Left ventricle myocardium inferior (tissue), 1 donor: ENCODE results near the gene PDCD7. TPM values are rescaled to one million over a fixed set of nuclear protein-coding genes. Genes with fewer than 3 reads are reported as not detected.

ENCODE experiments used
- DNase-seq: peaks from one replicate; pipeline ENCODE4 v3.0.0-alpha.2; 2020
- H3K27ac ChIP-seq: fragments of 200-600 bp; replicated peaks from 2 replicates; pipeline ENCODE4 v1.8.0; 2021
- H3K27me3 ChIP-seq: fragments of 200-600 bp; 2 replicates; pipeline ENCODE4 v1.8.0; 2021; ENCODE audit warnings: low read depth
- H3K36me3 ChIP-seq: fragments of 200-600 bp; 2 replicates; pipeline ENCODE4 v1.8.0; 2021
- H3K4me1 ChIP-seq: fragments of 200-600 bp; 2 replicates; pipeline ENCODE4 v1.8.0; 2021
- H3K4me3 ChIP-seq: fragments of 200-600 bp; 2 replicates; pipeline ENCODE4 v1.8.0; 2021; ENCODE audit warnings: mild to moderate bottlenecking, moderate library complexity
- H3K9me3 ChIP-seq: fragments of 200-600 bp; replicated peaks from 2 replicates; pipeline ENCODE4 v1.8.0; 2021
- intact Hi-C: fragments of 100-400 bp; cut with micrococcal nuclease; formaldehyde crosslinking; loops from one replicate; pipeline ENCODE4 v1.11.0; 2022
- total RNA-seq: library from RNA; stranded (reverse); fragmentation: NEBNext Ultra II Directional; extraction: Animal tissue kit (Norgen Biotek cat#: 25700); gene quantifications from one replicate; pipeline ENCODE4 v1.2.1, GENCODE V29; 2021
- TF ChIP-seq, protein P1 (sequence below): fragments of 200-600 bp; IDR thresholded peaks from 2 replicates; pipeline ENCODE4 v1.8.0; 2021; ENCODE audit warnings: antibody characterized with exemption, mild to moderate bottlenecking, borderline replicate concordance
- donor health status: DM: no; HTN: yes; CAD: no; lungs with severe emphysema.

PDCD7 gene
- total RNA-seq, 1 donor from 2014 or later: 14.5 TPM

DNA sequence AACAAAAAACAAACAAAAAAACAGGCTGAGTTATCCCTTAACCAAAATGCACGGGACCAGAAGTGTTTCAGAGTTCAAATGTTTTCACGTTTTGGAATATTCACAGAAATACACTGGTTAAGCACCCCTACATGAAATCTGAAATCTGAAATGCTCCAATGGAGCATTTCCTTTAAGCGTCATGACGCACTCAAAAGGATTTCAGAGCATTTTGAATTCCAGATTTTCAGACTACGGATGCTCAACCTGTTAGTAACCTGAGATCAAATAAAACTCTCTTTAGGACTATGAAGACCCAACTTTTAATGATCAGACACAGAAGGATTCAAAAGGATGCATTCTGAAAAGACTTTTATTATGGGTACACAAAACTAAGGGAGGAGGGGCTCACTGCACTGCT, 41.9 kb upstream of the PDCD7 start:
- Histone ChIP-seq H3K4me1 (peaks cover 11% of the 10 kb centered on the region), H3K36me3 (peaks cover 87% of the 10 kb centered on the region), H3K27me3 (no peaks in the 10 kb centered on the region), H3K4me3 (no peak overlapping the region), H3K27ac (no peak overlapping the region), H3K9me3 (no peaks in the 10 kb centered on the region)
- intact Hi-C loops: no loop called here
- TF ChIP-seq, protein P1, sequence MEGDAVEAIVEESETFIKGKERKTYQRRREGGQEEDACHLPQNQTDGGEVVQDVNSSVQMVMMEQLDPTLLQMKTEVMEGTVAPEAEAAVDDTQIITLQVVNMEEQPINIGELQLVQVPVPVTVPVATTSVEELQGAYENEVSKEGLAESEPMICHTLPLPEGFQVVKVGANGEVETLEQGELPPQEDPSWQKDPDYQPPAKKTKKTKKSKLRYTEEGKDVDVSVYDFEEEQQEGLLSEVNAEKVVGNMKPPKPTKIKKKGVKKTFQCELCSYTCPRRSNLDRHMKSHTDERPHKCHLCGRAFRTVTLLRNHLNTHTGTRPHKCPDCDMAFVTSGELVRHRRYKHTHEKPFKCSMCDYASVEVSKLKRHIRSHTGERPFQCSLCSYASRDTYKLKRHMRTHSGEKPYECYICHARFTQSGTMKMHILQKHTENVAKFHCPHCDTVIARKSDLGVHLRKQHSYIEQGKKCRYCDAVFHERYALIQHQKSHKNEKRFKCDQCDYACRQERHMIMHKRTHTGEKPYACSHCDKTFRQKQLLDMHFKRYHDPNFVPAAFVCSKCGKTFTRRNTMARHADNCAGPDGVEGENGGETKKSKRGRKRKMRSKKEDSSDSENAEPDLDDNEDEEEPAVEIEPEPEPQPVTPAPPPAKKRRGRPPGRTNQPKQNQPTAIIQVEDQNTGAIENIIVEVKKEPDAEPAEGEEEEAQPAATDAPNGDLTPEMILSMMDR: no peak
- no peak for DNase-seq

DNA sequence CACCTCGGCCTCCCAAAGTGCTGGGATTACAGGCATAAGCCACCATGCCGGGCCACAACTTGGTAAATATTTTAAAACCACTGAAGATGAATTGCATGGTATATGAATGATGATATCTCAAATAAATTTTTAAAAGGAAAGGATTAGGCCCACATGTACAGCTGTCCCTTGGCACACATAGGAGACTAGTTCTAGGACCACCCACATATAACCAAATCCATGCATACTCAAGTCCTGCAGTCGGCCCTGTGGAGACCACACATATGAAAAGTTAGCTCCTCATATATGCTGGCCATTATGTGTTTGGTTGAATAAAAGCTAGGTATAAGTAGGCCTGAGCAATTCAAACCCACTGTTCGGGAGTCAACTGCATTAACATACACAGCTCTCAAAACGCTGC, 40.9 kb upstream of the PDCD7 start:
- no peak for DNase-seq
- Histone ChIP-seq H3K4me3 (no peak overlapping the region), H3K4me1 (peaks cover 3% of the 10 kb centered on the region), H3K27me3 (no peaks in the 10 kb centered on the region), H3K9me3 (no peaks in the 10 kb centered on the region), H3K27ac (no peak overlapping the region), H3K36me3 (peaks cover 93% of the 10 kb centered on the region)
- TF ChIP-seq, protein P1: no peak
- intact Hi-C loops: no loop called here

DNA sequence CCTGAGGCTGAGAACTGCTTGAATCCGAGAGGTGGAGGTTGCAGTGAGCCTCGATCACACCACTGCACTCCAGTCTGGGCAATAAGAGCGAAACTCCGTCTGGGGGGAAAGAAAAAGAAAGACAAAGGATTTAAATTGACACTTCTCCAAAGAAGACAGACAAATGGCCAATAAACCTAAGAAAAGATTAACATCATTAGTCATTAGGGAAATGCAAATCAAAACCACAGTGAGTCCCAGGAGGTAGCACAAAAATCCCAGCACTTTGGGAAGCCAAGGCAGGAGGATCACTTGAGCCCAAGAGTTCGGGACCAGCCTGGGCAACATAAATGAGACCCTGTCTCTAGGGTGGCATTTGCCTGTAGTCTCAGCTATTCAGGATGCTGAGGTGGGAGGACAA, 38.9 kb upstream of the PDCD7 start:
- H3K27ac ChIP-seq: no peak overlapping the region
- H3K4me1 ChIP-seq: no peaks in the 10 kb centered on the region
- intact Hi-C loops: no loop called here
- TF ChIP-seq, protein P1: no peak
- no peak overlapping the region for H3K4me3 ChIP-seq
- no peaks in the 10 kb centered on the region for H3K9me3 ChIP-seq
- H3K27me3 ChIP-seq: no peaks in the 10 kb centered on the region
- no peak for DNase-seq
- peaks cover 84% of the 10 kb centered on the region for H3K36me3 ChIP-seq

DNA sequence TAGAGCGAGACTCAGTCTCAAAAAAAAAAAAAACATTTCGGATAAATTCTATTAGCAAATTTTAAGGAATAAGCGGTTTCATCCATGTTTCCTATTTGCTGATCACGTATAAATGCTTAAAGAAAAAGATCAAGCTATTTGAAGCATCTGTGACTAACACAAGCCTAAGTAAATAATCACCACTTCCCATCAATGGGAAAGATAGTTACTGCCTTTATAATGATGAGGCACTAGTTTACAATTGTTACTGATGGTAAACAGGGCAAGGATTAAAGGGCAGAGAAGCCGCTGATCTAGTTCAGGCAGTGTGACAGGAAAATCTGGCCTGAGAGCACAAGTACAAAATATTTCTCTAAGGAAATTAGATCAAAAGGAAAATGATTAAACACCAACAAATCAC, 37.8 kb upstream of the PDCD7 start:
- Histone ChIP-seq H3K9me3 (no peaks in the 10 kb centered on the region), H3K27me3 (no peaks in the 10 kb centered on the region), H3K27ac (no peak overlapping the region), H3K4me3 (no peak overlapping the region), H3K4me1 (peaks cover 2% of the 10 kb centered on the region), H3K36me3 (peaks cover 78% of the 10 kb centered on the region)
- intact Hi-C loops: no loop called here
- TF ChIP-seq, protein P1: no peak
- DNase-seq: no peak

DNA sequence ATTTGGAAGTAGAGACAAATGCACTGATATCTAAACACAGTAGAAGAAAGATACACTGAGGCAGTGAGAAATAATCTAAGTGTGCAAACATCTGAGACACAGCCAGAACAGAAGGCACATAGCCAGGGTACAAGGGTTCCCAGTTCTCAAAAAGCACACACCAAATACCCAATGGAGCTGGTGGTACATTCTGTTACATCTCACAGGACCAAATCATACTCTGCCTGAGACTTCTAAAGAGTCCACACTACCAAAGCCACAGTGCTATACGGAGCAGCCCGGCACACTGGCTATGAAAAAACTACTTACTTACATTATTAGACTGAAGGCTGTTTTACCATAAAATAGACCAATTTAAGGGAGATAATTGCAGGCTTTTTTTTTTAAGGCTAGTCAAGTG, 32.3 kb upstream of the PDCD7 start:
- TF ChIP-seq, protein P1: no peak
- DNase-seq: no peak
- H3K27me3 ChIP-seq: no peaks in the 10 kb centered on the region
- H3K4me3 ChIP-seq: no peak overlapping the region
- intact Hi-C loops: no loop called here
- peaks cover 55% of the 10 kb centered on the region for H3K36me3 ChIP-seq
- H3K27ac ChIP-seq: no peak overlapping the region
- H3K9me3 ChIP-seq: no peaks in the 10 kb centered on the region
- H3K4me1 ChIP-seq: peaks cover 14% of the 10 kb centered on the region

DNA sequence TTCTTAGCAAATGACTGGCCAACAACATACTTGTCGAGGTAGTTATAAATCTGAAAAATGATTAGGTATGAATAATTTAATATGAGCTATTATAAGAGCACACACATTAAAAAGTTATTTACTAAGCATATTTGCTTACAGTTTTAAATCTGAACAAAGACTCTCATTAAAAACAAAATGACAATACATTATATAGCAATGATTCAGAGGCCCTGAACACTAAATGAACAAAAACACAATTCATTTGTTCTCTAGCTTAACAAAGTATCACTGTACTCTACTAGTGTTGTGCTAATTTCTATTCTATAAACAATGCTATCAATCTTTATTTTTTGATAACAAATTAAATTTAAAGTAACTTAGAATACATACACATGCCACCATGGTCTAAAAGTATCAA, 30.5 kb upstream of the PDCD7 start:
- H3K27me3 ChIP-seq: no peaks in the 10 kb centered on the region
- intact Hi-C loops: no loop called here
- no peak for DNase-seq
- no peaks in the 10 kb centered on the region for H3K9me3 ChIP-seq
- H3K4me3 ChIP-seq: no peak overlapping the region
- H3K36me3 ChIP-seq: peaks cover 42% of the 10 kb centered on the region
- H3K4me1 ChIP-seq: peaks cover 14% of the 10 kb centered on the region
- no peak overlapping the region for H3K27ac ChIP-seq
- TF ChIP-seq, protein P1: no peak
